Fibroblast of skin of left quadriceps (primary cell): ENCODE results near the gene ELL.
A peak's percentile ranks its signal among the peaks of the same experiment; 100 is the strongest.

Experiments
- DNase-seq, 2 experiments: peaks; one replicate each; pipeline ENCODE4 v3.0.0-alpha.2; 2013; ENCODE audit warnings: low read depth in 2 of 2

The ELL gene

DNA sequence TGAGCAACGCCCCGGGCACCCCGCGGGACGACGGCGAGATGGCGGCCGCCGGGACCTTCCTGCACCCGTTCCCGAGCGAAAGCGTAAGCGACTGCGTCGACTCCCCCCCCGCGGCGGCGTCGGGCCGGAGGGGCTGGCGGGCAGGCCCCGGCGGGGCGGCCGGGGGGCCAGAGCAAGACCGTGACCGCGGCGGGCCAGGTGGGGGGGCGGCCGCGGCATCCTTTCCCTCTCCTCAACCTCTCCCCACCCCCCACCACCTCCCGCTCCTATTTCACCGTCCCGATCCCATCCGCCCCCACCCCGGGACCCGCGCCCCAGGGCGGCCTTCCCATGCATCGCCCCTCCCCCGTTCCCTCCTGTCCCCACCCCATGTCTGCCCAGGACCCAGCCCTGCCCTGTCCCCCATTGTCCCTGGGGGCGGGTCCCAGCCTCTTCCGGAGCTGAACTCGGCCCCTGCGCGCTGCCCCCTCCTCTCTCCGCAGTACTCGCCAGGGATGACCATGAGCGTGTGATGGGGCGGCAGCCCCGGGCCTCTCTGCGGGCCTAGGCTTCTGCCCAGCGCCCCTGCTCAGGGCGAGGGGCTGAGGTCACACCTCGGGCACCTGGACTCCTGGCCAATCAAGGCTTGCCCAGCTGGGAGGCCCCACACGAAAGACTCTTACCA is 88.0 kb downstream of the ELL start:
- no peak for DNase-seq

DNA sequence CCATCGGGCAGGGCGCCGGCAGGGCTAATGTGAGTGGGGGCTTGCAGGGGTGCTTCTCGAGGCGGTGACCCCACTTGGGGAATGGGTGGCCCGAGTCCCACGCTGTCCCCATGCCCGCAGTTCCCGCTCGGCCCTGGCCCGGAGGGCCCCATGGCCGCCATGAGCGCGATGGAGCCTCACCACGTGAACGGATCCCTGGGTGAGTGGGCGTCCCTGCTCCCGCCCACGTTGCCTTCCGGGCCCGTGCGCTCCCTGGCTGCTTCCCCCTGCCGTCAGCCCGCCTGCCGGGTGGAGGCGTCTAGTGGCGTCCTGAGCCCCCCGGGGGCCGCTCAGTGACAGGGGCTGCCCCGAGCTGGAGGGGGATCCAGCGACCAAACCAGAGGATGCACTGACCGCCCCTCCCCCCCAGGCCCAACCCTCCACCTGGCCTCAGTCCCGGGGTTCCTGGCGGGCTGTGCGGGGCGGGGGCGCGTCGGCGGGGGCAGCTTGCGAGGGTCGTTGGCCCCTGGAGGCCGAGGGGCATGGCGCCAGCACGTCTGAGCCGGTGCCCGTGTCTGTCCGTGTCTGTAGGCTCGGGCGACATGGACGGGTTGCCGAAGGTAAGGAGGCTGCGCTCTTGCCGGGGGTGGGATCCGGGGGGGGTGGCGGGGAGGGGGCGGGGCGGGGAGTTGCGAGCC is 88.7 kb downstream of the ELL start:
- DNase-seq = no peak

DNA sequence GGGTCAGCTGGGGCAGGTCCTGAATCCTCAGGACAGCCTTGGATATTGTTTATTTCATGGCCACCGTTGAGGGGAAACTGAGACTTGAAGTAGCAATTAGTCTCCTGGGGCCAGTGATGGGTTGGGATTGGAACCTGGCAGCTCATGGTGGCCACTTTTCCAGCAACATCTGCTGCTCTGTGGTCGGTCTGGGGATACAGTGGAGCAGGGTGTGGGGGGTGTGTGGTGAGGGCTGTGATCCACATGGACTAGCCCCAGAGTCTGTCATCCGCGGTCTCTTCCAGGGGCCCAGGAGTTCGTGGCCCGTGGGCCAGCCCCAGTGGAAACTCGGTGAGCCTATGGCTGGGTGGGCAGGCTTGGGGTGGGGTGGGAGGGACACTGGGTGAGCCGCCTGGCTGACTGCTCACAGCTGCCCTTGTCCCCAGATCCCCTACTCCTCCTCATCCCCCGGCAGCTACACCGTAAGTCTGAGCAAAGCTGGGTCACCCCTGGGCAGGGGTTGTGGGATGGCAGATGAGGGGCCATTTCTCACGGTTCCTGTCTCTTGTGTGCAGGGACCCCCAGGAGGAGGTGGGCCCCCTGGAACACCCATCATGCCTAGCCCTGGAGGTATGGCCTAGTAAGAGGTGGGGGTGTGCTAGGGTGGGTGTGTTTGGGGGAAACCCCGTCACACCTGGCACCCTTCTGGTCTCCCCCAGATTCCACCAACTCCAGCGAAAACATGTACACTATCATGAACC is 89.4 kb downstream of the ELL start:
- no peak for DNase-seq

DNA sequence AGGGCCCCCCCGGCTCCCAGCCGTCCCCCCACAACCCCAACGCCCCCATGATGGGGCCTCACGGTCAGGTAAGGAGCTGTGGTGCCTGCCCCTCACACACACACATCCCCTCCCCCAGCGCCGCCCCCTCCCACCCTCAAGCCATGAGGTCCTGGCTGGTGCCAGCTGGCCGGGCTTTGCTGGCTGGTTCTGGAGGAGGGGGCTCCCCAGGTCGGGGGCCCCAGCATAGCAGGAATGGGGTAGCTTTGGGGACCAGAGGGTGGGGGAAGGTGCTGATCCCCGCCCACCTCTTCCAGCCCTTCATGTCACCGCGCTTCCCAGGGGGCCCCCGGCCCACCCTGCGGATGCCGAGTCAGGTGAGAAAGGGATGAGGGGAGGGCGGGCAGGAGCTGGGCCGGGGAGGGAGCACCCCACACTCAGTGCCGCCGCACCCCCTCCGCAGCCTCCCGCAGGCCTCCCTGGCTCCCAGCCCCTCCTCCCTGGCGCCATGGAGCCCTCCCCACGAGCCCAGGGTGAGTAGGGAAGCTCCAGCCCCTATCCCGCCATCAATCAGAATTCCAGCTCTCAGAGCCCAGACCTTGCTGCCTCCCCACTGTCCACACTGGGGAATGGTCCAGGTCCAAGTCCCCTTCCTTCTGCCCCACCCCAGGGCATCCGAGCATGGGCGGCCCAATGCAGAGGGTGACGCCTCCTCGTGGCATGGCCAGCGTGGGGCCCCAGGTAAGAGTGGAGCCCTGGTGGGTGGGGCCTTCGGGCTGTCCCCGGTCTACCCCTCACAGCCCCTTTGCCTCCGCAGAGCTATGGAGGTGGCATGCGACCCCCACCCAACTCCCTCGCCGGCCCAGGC is 90.3 kb downstream of the ELL start:
- DNase-seq = no peak

DNA sequence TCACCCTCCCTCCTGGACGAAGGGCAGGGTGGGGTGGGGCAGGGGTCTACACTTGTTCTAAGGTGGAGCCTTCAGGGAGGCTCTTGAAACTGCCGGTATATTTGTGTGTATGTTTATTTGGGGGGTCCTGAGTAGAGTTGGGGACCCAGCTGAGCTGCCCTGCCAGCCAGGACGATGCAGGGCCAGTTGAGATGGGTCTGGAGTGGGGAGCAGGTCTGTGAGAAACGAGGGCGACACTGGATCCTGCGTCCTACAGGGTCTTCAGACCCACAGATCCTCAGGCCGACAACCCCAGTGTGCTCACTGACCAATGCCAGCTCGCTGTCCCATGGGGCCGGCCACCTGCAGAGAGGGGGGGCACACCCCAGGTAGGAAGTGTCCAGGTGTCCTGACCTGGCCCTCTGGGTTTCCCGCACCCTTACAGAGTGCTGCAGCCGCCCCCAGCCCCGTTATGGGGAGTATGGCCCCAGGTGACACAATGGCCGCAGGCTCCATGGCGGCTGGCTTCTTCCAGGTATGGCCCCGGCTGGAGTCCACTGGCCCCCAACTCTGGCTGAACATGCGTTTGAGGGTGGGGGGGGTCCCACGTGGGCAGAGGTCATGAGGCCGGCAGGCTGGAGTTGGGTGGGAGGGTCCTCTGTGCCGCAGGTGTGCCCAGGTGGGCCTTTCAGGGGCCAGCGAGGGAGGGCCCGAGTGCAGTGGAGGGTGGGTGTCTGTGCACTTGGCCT is 91.3 kb downstream of the ELL start:
- no peak for DNase-seq

DNA sequence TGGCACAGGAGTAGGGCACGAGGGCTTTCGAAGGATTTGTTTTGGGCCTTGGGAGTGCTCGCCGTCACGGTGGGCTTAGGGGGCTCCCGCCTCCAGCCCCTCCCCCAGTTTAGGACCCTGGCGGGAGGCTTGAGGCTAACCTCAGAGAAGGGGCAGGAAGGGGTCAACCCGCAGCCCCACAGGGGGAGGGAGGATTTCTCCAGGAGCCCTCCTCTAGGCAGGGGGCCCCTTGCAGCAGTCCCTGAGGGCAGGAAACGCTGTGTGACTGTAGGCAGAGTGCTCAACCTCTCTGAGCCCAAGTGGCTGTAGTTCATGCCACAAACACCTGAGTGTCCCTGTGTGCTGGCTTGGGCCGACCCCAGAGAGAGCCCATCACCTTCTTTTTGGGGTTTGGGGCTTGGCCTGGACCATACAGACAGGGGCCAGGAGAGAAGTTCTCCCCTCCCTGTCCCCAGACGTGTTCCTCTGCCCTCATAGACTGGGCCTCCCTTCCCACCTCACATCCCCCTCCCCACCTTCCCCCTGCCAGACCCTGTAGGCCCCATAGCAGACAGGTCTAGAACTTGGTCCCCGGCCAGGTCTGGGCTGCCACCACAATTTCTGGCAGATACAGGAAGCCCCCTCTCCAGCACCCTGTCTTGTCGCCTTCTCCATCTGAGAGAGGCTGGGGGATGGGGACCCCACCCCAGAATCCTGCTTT is 92.0 kb downstream of the ELL start:
- no peak for DNase-seq

DNA sequence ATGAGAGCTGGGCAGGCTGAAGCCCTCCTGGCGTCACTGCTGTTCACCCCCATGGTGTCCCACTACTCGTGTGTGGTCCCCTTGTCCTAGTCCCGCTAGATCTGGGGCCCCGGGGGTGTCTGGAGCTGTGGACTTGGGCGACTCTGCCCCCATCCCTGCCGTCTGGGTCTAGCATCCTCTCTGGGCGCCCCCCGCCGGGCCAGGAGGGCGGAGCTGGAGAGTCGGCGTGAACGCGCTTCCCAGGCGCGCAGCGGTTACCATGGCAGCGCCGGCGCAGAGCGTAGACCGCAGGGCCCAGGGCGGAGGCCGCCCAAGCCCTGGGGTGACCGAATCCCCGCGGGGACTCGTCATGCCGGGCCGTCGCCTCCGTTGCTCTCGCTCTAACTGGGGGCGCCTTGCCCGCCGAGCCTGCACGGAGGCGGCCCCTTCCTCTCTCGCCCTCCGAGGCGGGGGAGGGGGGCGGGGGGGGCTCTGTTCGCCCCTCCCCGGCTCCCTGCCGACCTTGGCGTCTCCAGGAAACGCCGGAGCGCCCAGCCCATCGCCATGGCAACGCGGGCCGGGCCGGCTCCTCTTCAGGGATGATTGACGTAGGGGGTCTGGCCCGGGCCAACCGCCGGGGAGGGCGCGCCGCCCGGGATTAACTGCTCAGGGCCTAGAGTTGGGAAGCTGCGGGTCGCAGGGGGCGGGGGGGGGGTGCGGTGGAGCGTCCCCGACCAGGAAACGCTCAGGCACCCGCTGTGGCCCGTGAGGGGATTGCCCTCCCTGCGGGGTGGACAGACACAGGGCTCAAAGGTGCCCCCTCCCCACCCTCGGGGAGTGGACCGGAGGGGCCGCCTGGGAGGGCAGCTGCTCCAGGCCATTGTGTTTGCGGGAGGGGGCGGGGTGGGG is 92.8 kb downstream of the ELL start:
- DNase-seq = peak in 1 of 2 experiments; percentile 70

- DNase-seq = no peak
Measured at GRCh38 chr19:18428173-18428786, 93.6 kb downstream of the ELL start.

- DNase-seq = no peak
Measured at GRCh38 chr19:18427743-18428113, 94.1 kb downstream of the ELL start.

- no peak for DNase-seq
Measured at GRCh38 chr19:18427080-18427742, 94.7 kb downstream of the ELL start.

DNA sequence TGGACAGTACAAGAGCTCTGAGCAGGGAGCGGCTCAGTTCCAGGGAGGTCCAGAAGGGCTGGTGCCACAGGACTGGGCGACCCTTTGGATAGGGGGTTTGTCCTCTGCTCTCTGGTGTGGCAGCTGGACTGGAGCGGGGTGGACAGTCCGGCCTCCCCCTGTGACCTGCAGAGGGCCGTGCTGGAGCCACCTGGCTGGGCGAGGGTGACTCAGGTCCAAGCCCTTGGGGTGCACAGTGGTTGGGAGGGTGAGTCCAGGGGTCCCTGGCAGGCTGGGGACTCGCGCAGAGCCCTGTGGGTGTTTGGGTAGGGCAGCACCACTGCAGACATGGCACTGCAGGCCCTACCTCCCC is 95.5 kb downstream of the ELL start:
- DNase-seq = no peak

DNA sequence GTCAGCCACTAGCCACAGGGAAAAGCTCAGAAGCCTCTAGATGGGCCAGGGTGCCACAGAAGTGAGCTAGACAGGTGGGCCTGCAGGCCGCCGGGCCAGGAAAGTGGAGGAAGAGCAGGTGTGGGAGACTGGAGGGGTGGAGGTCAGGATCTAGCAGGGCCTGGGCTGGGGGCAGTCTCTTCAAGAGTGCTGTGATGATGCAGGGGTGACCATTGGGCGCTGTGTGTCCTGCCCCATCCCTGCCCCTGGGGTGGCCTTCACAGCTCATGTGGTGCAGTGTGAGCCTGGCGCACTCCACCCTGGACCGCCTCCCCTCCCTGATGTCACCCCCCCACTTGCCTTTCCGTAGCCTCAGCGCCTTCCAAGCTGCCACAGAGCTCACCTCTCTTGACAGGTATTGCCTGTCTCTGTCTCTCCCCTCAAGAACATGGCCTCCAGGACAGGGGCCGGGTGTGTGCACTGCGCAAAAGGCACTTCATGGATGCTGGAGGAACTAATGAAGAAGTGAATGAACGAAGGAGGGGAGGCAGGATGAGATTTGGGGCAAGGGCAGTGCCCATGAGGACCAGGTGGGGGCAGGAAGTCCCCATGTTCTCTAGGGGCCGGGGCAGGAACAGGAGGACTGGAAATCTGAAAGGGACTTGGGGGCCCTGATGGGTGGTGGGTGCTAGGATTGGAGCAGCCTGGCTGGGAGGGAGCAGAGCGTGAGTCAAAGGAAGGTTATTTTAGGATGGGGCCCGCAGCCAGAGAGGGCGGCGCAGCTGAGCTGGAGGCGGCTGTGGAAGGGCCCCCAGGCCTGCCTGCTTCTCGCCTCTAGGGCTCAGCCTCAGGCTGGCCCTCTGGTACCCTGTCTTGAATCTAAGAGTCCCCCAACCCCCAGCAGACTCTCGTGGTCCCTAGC is 96.1 kb downstream of the ELL start:
- DNase-seq = no peak

DNA sequence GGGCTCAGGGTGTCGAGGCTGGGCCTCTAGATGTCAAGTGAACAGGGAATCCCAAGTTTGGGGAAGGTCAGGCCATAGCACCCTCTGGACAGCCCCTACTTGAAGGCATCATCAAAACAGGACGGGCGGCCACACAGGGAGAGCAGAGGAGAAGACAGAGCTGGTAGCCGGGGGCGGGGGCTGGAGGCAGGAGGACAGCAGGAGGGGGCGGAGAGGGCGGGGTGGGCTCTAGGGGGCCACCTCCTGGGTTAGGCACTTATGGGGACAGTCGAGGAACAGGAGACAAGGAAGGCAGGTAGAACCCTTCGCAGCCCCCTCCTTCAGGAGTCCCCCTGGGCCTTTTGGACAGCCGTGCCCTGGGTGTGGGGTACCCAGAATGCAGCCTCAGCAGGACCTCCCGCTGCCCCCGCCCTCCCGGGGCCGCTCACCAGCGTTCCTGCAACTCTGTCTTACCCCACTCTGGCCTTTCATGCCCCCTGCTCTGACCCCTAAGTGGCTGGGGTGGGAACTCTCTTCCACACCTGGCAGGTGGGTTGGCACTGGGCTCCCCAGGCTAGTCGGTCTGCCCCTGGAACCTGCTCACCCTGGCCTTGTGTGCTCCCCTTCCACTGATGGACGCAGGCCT is 96.9 kb downstream of the ELL start:
- DNase-seq = no peak

DNA sequence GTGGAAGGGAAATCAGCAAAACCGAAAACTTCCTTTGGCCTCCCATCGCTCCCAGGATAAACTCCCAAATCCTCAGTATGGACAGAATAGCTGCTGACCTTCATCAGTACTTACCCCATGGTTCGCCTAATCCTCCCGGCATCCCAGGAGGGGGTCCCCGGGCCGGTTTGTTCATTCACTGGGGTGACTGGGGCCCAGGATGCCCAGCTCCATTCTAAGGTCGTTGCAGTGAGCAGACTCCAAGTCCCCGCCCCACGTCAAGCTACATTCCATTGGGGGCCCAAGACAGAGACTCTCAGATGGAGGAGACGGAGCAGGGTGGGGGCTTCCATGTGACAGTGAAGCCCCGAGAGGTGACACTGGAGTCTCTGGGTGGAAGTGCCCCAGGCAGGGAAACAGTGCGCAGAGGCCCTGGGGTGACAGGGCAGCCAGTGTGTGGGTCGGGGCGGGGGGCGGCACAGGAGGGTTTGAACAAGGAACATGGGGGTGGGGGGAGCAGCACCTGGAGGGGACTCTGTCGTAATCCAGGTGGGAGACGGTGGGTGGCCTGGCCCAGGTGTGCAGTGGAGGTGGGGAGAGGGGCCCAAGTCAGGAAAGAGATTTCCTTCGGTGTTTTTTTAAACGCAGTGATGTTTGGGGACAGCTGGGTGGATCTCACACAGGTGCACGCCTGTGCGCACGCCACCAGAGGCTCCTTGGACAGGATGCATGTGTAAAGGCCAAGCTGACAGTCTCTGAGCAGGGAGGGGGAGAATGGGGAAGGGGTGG is 97.6 kb downstream of the ELL start:
- no peak for DNase-seq

GRCh38 chr19:18423258-18424020 is 98.4 kb downstream of the ELL start:
- no peak for DNase-seq
